Measurements from ENCODE around the gene CTRB1.

The CTRB1 gene

GRCh38 chr16:75218256-75219076 is at the start of gene CTRB1:
CTRB1 (plus strand) TSS chr16:75218988; CDS start chr16:75219008, 20 bp downstream.
- no peak for DNase-seq (ENCODE audit: low read depth in 1 of 2, low spot score in 1 of 2)

DNA sequence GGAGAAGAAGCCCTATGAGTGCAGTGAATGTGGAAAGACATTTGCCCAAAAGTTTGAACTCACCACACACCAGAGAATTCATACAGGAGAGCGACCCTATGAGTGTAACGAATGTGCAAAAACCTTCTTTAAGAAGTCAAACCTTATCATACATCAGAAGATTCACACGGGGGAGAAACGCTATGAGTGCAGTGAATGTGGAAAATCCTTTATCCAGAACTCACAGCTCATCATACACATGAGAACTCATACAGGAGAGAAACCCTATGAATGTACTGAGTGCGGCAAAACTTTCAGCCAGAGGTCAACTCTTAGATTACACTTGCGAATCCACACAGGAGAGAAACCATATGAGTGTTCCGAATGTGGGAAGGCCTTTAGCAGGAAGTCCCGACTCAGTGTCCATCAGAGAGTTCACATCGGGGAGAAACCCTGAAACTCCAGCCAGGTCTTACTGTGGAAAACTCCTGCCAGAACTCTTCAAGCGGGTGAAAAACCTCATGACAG is 48.8 kb upstream of the CTRB1 start:
- no peak for DNase-seq (ENCODE audit: low read depth in 1 of 2, low spot score in 1 of 2)

- DNase-seq (ENCODE audit: low read depth in 1 of 2, low spot score in 1 of 2), result no peak
Measured at GRCh38 chr16:75172578-75172977, 46.2 kb upstream of the CTRB1 start.

DNA sequence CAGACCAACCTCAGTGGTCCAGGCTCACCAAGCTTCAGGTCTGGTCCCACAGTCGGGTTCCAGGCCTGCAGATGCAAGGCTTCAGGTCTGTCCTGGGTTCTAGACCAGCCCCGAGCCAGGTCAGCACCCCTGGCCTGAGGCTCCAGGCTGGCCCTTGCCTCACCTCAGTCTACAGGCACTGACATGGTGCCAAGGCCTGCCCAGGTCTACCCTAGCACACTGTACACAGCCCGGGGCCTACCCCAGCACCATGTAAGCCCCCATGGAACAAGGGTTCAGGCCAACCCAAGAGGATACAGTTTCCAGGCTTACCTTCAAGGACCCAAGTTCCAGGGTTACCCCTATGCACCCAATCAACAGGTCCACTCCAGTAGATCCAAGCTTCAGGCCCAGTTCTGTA is 43.7 kb upstream of the CTRB1 start:
- no peak for DNase-seq (ENCODE audit: low read depth in 1 of 2, low spot score in 1 of 2)

DNA sequence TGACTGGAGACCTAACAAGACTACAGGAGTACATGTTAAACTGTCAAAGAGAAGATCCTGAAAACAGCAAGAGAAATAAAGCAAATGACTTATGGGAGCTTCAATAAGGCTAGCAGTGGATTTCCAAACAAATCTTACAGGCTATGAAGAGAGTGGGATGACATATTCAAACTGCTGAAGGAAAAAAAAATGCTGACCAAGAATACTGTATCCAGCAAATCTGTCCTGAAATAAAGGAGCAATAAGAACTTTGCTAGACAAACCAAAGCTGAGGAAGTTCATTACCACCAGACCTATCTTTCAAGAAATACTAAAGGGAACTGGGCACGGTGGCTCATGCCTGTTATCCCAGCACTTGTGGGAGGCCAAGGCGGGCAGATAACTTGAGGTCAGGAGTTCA is 41.9 kb upstream of the CTRB1 start:
- no peak for DNase-seq (ENCODE audit: low read depth in 1 of 2, low spot score in 1 of 2)

GRCh38 chr16:75179208-75179607 is 39.6 kb upstream of the CTRB1 start:
- no peak for DNase-seq (ENCODE audit: low read depth in 1 of 2, low spot score in 1 of 2)

- DNase-seq (ENCODE audit: low read depth in 1 of 2, low spot score in 1 of 2), result no peak
Measured at GRCh38 chr16:75181630-75182029, 37.2 kb upstream of the CTRB1 start.

GRCh38 chr16:75188832-75189477 is 29.8 kb upstream of the CTRB1 start:
- DNase-seq (ENCODE audit: low read depth in 1 of 2, low spot score in 1 of 2), result no peak

DNA sequence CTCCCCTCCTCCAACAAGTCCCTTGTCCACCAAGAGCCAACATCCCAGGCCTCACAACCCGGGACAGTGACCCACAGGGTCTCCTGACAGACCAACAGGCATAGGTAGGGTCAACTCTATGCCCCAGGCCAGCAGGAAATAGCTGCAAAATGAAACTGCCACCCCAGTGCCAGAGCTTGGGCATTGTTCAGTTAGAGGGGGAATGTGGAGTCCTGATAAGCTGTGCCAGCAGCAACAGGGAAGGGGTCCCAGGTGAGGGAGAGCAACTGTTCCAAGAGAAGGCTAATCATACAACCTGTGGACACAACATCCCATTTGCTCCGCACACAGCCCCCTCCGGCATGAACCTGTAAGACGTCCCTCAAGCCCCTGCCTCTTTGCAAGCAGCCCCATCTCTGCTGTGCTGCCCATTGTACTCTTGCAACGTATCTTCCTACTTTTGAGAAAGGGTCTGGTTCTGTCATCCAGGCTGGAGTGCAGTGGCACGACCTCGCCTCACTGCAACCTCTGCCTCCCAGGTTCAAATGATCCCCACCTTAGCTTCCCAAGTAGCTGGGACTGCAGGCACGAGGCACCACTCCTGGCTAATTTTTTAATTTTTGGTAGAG is 29.0 kb upstream of the CTRB1 start:
- no peak for DNase-seq (ENCODE audit: low read depth in 1 of 2, low spot score in 1 of 2)

DNA sequence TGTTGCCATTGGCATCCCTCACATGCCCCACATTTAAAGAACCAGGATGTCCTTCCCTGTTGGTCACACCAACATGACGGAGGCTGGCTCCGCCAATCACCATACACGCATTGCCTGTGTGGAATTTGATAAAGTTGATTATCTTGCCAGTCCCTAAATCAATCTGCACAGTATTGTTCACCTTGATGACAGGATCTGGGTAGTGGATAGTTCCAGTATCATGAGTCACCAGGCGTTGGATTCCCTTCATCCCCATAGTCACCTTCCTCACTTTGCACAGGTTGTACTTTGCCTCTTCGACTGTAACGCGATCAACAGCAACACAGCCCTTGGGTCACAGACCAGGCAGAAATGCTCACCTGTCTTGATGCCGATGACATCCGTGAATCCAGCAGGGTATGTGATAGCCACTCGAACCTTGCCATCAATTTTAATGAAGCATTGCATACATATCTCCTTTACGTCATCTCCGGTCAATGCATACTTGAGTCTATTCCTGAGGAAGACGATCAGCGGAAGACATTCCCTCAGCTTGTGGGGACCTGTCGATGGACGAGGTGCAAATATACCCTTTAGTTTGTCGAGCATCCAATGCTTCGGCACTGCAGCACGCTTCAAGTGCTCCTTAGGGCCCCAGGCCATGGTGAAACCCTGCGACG is 26.1 kb upstream of the CTRB1 start:
- DNase-seq (ENCODE audit: low read depth in 1 of 2, low spot score in 1 of 2), result no peak

GRCh38 chr16:75193265-75193650 is 25.5 kb upstream of the CTRB1 start:
- DNase-seq (ENCODE audit: low read depth in 1 of 2, low spot score in 1 of 2), result no peak

DNA sequence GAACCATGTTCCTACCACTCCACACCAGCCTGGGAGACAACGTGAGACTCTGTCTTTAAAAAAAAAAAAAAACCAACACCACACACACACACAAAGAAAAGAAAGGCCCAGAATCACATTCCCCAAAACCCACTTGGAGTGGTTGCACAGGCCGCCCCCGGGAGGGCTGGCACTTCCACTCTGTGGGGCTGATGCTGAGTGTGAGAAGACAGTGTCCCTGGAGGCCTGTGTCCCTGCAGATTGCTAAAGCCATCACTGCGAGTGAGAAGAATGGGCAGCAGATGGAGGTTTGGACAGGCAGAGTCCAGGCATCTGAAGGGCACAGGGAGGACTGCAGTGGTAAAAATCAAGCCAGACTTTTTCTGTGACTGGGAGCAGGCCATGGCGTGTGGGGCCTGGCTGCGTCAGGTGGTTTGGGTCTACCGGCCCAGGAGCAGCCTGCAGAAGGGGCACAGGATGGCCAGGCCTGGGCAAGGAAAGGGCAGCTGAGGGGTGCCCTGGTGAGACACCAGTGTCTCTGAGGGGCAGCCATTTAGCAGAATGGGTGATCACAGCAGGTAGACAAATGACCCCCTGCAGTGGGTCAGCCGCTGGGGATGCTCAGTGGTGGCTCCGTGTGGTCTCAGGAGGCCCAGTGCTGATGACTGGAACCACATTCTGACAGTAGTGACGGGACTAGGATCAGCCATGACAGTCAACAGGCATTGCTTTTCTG is 24.9 kb upstream of the CTRB1 start:
- DNase-seq (ENCODE audit: low read depth in 1 of 2, low spot score in 1 of 2), result no peak

- no peak for DNase-seq (ENCODE audit: low read depth in 1 of 2, low spot score in 1 of 2)
Measured at GRCh38 chr16:75195811-75196790, 22.7 kb upstream of the CTRB1 start.

- DNase-seq (ENCODE audit: low read depth in 1 of 2, low spot score in 1 of 2), result no peak
Measured at GRCh38 chr16:75196836-75197235, 22.0 kb upstream of the CTRB1 start.

DNA sequence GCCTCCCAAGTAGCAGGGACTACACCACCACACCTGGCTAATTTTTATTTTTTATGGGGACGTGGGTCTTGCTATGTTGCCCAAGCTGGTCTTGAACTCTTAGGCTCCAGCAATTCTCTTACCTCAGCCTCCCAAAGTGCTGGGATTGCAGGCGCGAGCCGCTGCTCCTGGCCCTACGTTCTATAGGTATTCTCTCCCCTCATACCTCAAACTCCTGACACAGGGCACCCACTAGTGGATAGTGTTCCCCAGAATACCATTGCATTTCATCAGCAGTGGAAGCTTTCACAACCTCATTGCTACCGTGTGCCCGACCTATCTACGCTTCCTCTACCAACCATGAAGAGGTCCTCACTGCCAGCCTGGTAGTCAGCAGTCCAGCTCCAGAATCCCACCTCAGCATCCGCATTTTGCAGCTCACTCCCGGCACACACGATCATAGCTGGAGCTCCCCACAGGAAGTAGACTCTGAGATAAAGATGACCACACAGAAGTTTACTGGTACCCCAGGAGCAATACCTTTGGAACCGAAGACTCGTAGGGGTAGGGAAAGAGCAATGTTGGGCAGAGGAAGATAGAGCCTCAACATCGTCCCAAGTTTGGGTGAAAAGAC is 21.2 kb upstream of the CTRB1 start:
- no peak for DNase-seq (ENCODE audit: low read depth in 1 of 2, low spot score in 1 of 2)

GRCh38 chr16:75198135-75198600 is 20.6 kb upstream of the CTRB1 start:
- no peak for DNase-seq (ENCODE audit: low read depth in 1 of 2, low spot score in 1 of 2)

GRCh38 chr16:75202069-75202590 is 16.7 kb upstream of the CTRB1 start:
- no peak for DNase-seq (ENCODE audit: low read depth in 1 of 2, low spot score in 1 of 2)

GRCh38 chr16:75203096-75203495 is 15.7 kb upstream of the CTRB1 start:
- no peak for DNase-seq (ENCODE audit: low read depth in 1 of 2, low spot score in 1 of 2)

Data from activated T-helper 1 cell treated with anti-CD3 and anti-CD28 coated beads, Interleukin-2, amount 50 U/mL, for 16 hours (primary cell).